HG03460 (cell line): ENCODE results near the gene EEPD1.
"Not testable (repeated sequence)": the region's sequence is repeated elsewhere in the genome, so short reads cannot be mapped to it uniquely, and the experiment has no call there.

ENCODE experiments used
- ATAC-seq: cut with Tn5 transposase; IDR thresholded peaks from one replicate; pipeline ENCODE4 v1.9.1; 2021; ENCODE audit not compliant: unreplicated experiment

EEPD1 gene

DNA sequence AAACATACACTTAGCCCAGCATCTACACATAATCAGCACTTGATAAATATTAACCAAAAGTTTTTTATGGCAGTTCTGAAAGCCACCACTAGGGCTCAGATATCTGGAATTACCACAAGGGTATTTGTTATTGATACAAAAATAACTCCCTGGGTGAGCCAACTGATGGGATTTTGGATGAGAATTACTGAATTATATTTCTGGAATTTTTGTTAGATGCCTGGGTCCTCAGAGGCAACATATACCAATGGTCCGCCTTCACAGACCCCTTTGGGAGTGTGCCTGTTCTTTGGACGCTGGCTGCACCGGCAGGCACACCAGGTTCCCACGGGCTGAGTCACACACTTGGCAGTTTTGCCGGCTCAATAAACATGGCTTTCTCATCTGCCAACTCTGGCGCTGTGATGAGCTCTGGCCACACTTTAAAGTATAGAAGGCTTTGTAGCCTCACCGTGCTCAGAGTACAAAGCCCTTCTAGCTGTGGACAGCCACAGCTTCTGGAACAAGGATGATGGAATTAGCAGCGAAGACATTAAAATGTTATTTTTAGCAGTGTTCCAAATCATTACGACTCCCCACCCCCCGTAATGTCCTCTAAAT lies 24.5 kb upstream of the EEPD1 start:
- no peak for ATAC-seq

GRCh38 chr7:36129048-36129534 lies 24.0 kb upstream of the EEPD1 start:
- no peak for ATAC-seq

GRCh38 chr7:36130236-36130945 lies 22.7 kb upstream of the EEPD1 start:
- ATAC-seq, result no peak

DNA sequence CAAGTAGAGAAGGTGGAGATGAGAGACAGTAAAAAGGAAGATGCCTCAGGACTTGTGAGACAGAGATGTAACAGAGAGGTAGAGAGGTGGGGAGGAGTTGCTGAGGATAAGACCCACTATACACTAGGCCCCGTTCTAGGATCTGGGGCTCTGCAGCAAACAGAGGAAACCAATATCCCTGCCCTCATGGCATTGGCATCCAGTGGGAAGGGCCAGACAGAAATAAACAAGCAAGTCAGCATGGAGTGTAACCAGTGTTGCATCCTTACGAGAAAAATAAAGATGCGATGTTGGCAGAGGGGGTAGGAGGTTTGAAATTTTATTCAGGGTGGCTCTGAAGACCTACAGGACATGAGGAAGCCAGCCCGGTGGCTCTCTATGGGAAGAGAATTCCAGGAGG lies 22.0 kb upstream of the EEPD1 start:
- no peak for ATAC-seq

- no peak for ATAC-seq
Measured at GRCh38 chr7:36131499-36131898, 21.6 kb upstream of the EEPD1 start.

DNA sequence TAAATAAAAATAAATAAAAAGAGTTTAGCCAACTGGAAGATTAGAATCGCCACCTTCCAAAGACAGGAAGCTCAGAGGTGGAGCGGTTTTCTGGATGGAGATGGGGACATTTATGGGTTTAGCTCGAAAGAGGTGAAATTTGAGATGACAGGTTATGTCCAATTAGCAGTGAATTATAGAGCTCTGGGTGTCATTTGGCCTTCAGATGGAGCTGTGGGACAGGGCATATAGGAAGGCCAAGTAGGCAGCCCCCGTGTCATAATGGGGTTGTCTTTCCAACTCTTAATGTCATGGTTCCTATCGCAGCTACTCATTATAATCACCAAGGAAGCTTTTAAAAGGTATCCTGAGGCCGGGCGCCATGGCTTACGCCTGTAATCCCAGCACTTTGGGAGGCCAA lies 21.0 kb upstream of the EEPD1 start:
- no peak for ATAC-seq

- no peak for ATAC-seq
Measured at GRCh38 chr7:36135700-36136099, 17.4 kb upstream of the EEPD1 start.

DNA sequence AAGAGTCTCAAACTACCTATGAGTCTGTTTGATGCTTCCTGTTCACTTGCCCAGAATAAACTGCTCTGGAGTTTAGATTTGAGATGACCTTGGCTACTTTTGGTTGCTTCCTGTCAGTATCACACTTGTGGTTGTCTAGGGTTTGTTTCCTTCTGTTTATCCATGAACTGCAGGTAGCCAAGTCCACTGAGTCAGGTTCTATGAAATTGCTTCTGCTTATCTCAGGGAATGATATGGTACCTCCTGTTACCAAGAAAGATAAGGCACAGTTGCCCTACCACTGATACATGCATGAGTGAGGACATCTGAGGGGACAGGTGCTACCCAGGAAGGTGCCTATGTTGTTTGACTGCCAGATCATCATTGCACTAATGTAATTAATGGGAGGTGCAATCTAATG lies 15.8 kb upstream of the EEPD1 start:
- no peak for ATAC-seq

GRCh38 chr7:36137754-36138153 lies 15.3 kb upstream of the EEPD1 start:
- no peak for ATAC-seq

DNA sequence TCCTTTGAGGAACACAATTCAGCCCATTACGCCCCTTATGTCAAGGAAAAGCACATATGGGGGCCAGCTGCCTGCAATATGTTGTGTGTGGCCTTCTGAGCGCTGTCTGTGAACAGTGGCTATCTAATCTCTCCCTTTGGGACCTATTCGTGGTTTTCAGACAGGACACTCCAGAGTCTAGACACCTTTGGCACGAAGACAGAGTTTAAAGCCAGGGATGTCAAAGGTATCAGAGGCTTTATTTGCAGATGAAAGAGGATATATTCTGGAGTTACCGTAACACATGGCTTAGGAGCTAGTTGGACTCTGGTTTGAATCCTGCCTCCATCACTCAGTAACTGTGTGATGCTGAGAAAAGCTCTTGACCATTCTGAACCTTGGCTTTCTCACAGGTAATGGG lies 14.8 kb upstream of the EEPD1 start:
- no peak for ATAC-seq

GRCh38 chr7:36141351-36141750 lies 11.7 kb upstream of the EEPD1 start:
- no peak for ATAC-seq

DNA sequence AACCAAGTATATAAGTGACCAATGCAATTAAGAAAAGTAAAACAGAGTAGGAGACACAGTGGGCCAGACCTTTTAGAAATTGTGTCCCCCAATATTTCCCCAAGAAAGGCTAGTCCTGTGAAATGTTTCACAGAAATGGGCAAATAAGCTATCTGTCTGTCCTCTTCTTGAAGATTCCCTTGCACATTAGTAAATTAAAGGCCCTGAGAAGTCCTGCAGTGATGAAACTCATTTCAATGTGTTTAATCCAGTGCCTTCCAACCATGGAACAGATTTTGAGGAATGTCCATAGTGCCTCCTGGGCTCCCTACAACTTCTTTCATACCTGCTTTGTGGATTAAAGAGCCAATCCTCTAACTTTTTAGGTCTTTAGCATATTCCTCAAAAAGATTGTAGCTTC lies 11.2 kb upstream of the EEPD1 start:
- no peak for ATAC-seq

DNA sequence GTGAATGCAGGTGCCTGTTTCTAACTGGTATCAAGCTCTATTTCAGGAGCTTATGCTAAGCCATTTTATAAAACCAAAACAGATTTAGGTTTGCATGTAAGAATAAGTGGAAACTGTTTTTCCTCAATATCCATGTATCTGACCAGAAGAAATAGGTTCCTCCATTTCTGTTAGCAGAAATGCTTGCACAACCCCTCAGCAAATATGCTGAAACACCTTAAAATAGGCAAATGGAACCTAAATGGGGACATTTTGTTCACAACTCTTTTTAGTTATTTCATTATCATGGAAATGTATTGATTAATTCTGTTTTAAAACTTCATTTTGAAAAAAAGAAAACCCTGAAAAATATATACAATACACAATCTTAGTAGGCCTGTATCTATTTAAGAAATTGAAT lies 8.9 kb upstream of the EEPD1 start:
- ATAC-seq, result no peak

GRCh38 chr7:36145686-36146085 lies 7.4 kb upstream of the EEPD1 start:
- ATAC-seq, result no peak

DNA sequence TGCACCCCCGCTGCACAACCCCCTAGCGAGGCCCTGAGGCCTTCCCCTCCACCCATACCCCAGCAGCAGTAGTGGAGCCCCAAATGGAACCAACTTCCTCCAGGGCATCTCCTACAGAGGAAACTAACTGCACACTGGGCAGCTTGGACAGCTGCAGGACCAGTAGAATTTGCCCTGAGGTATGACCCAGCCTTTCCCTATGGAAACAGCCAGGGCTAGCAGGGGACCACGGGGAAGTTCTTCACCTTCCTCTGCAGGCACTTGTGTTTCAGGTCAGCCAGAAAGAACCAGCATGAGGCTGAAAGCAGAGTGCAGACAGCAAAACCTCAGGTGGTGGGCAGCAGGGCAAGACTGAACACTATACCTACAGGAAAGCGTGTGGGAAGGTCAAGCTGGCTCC lies 5.7 kb upstream of the EEPD1 start:
- no peak for ATAC-seq

GRCh38 chr7:36148422-36149065 lies 4.5 kb upstream of the EEPD1 start:
- ATAC-seq, result no peak

DNA sequence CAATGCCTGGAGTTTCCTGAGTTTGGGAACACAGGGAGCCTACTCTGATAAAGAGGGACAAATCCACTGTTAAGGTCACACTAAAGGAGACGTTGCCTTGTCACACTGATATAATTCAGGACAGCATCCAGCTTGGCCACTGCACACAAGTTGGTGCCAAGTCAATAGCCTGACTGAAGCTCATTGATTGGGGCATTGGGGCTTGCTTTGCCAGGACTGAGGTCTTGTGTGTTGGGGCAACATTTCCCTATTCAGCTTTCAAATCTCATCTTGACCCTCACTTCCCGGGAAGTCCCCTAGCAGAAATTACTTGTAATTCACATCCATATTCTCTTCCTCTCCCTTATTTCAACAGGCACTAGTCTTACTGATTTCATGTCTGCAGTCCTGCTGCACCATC lies 3.8 kb upstream of the EEPD1 start:
- not testable (repeated sequence) for ATAC-seq

GRCh38 chr7:36149694-36150452 lies 3.2 kb upstream of the EEPD1 start:
- no peak for ATAC-seq

GRCh38 chr7:36151921-36152755 lies 916 bp upstream of the EEPD1 start:
- ATAC-seq, result no peak

GRCh38 chr7:36153571-36154097 lies 580 bp downstream of the EEPD1 start:
- ATAC-seq, result peak; percentile 5
